Adrenal gland (tissue), 5 donors: Measurements from ENCODE around the gene ZBTB42.

Source experiments
- CTCF ChIP-seq, 6 experiments: fragments of 450-650 bp in 4 of 6; fragments of 200-600 bp in 2 of 6; sonication (generic) in 1 of 6; IDR thresholded peaks; 1 replicate in 5 of 6; 2 replicates in 1 of 6; pipeline versions ENCODE4 v1.5.1 to v1.8.0; 2016 to 2021; ENCODE audit warnings: antibody characterized with exemption in 6 of 6, mild to moderate bottlenecking in 2 of 6, moderate library complexity in 1 of 6
- POLR2A ChIP-seq, 2 donors: fragments of 450-650 bp; IDR thresholded peaks; one replicate each; pipeline ENCODE4 v1.6.1; 2017; ENCODE audit warnings: antibody characterized with exemption in 2 of 2, mild to moderate bottlenecking in 2 of 2, moderate library complexity in 1 of 2
- donor health status: DM: no; HTN: no; CAD: no.

GRCh38 chr14:104779776-104780512 is 21.0 kb upstream of the ZBTB42 start:
- TF ChIP-seq CTCF (IDR thresholded peaks at IDR 0.05), result no peak
- TF ChIP-seq POLR2A (IDR thresholded peaks at IDR 0.05), result no peak
